ENCODE results near the gene TMEM41B.
"Not testable (repeated sequence)": the region's sequence is repeated elsewhere in the genome, so short reads cannot be mapped to it uniquely, and the experiment has no call there.

Gene TMEM41B

DNA sequence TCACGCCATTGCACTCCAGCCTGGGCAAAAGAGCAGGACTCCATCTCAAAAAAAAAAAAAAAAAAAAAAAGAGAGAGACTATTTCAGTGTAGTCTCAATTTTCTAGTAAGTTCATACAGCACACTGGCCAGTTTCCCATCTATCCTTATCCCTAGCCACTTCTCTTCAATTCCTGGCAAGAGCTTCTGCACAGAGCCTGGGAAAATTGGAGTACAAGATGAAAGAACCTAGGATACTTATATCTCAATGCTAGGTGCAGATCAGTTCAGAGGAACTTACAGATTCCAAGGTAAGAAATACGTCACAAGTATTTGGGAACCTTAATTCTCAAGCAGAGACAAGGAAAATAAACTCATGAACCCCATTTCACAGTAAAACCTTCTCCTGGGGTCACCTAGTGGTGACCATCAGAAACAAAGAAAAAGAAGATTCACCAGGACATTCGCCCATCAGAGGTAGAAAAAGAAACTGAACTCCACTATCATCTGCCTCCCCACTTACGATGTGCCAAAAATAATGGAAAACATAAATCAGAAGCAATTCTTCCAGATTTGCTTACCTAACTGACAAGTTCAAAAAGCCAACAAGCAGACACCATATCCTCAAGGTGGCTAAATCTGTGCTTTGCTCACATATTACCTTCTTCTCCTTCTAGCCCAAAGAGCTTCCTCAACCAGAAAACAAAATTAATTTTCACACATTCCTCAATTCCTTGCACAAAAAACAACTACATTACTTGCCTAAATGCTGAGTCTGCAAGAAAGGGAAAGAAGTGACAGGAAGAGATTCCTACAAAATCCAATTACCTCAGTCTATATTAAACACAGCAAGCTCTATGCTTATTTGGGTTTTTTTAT is 54.2 kb downstream of the TMEM41B start:
- no peak for DNase-seq

DNA sequence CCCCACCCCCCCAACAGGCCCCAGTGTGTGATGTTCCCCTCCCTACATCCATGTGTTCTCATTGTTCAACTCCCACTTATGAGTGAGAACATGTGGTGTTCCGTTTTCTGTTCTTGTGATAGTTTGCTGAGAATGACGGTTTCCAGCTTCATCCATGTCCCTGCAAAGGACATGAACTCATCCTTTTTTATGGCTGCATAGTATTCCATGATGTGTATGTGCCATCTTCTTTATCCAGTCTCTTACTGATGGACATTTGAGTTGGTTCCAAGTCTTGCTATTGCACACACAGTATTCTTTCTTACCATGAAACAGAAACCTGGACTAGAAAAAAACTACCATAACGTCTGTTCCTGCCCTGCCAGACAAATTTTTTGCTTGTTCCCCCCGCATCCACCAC is 56.1 kb downstream of the TMEM41B start:
- DNase-seq = not testable (repeated sequence)

DNA sequence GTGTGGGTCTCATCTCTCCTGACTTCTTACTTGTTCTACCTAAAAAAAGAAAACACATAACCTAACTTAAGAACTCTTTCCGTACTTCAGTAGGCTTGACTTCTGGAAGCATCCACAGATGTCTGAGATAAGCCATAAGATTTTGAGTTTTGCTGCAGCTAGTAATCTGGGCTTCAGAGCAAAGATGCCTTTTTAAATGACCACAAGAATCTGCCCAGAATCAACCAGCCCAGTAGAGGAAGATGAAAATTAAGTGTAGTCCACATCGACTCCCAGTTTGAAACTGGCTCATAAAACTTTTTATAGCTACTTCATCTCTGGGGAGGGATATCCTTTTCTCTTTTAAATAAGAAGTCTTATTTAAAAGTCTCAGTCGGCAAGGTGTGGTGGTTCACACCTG is 60.0 kb downstream of the TMEM41B start:
- no peak for DNase-seq

DNA sequence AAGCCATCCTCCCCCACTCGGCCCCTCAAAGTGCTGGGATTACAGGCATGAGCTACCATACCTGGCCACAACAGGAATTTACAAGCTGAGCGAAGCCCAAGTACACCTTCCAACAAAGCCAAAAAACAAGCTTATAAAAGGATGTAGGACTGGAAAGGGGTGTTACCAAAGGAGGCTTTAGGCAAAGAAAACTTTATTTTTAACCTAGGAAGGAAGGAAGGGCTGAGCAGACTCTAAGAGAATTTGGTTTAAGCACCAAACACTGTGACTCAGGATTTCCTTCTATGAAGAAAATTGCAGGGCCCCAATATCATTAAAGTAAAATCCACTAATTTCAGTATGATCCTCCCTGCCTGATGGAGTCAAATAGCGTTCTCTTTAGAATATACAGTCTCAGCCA is 61.3 kb downstream of the TMEM41B start:
- no peak for DNase-seq

DNA sequence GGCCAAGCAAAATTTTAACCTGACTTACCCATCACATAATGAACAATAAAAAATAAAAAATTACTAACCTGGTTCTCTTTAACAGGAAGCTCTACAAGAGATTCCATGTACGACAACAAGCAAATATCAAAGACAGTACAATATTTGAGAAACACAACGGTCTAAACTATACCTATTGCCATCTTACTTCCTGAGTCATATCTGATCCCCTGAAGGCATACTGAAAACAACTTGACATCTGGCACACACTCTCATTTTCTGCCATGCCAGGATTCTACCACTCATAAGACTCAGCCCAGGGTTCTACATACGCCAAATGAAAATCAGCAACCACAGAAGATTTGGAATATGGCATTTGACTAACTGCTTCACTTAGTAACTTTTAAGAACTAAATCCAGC is 63.1 kb downstream of the TMEM41B start:
- DNase-seq = no peak

DNA sequence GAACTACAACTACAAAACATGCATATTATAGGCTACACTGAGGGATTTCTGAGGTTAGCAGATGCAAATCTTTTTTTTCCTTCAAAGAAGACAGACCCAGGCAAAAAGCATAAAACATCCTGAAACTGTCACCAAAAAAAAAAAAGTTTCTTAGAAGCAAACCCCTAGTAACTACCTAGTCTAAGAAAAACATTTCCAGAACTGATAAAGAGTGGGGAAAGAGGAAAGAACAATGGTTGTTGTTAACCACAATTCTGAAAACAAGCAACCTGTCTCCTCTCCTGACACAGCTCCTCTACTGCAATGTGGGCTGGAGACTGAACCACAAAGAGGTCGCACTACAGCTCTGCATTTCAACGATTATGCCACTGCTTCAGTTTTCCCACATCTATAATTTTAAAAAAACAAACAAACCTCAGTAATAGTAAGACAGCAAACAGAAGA is 64.2 kb downstream of the TMEM41B start:
- no peak for DNase-seq

DNA sequence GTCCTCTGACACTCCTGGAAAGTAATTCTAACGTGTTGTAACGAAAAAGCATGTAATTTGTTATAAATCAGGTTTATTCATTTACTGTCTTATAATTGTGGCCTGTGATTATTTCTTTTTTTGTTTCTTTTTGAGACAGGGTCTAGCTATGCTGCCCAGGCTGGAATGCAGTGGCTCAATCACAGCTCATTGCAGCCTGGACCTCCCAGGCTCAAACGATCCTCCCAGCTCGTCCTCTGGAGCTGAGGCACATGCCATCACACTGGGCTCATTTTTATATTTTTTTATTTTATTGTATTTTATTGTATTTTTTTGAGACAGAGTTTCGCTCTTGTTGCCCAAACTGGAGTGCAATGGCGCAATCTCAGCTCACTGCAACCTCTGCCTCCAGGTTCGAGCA is 65.1 kb downstream of the TMEM41B start:
- no peak for DNase-seq

DNA sequence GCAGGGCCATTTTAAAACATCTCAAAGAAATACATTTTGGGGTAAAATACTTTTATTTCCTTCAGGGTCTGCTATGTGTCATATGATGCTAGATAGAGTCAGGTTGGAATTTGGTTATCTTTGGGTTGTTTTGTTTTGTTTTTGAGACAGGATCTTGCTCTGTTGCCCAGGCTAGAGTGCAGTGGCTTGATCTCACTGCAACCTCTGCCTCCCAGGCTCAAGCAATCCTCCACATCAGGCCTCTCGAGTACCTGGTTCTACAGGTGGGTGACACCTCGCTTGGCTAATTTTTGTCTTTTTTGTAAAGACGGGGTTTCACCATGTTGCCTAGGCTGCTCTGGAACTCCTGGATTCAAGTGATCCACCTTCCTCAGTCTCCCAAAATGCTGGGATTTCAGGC is 66.5 kb downstream of the TMEM41B start:
- no peak for DNase-seq

DNA sequence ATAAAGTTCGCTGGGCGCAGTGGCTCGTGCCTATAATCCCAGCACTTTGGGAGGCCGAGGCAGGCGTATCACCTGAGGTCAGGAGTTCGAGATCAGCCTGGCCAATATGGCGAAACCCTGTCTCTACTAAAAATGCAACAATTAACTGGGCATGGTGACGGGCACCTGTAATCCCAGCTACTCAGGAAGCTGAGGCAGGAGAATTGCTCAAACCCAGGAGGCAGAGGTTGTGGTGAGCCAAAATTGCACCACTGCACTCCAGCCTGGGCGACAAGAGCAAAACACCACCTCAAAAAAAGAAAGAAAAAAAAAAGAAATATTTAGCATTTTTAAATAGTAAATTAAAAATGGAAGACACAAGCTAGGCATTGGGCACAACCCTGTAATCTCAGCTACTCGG is 78.2 kb downstream of the TMEM41B start:
- DNase-seq = not testable (repeated sequence)

DNA sequence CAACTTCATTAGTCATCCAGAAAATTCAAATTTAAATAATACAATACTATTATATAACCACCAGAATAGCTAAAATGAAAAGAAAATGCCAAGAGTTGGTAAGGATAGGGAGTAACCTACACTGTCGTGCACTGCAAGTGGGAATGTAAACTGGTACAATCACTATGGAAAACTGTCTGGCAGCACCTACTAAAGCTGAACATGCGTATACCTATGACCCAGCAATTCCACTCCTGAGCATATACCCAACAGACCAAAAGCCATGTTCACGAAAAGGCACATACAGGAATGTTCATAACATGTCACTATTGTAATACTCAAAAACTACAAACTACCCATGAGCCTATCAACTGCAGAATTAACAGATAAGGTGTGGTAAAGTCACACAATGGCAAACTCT is 81.9 kb downstream of the TMEM41B start:
- DNase-seq = no peak

DNA sequence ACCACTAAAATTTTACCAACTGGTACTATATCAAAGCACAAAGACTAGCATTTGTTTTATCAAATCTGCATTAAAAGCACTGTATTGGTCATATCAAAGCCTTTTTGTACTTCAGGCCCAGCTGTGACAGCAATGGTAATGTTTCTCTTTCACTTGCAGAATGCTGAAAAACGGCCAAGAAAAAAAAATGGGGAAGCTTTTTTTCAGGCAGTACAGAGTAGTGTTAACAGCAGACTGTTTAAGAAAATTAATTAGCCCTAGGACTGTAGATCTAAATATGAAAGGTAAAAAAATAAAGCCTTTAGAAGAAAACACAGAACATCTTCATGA is 82.6 kb downstream of the TMEM41B start:
- peak; percentile 51 for DNase-seq
